HEK293 (cell line): ENCODE results near the gene PFKL.

Experiments
- OSR2 ChIP-seq: fragments of 450-650 bp; formaldehyde crosslinking; IDR thresholded peaks from 2 replicates; pipeline ENCODE4 v1.5.1; 2016; ENCODE audit warnings: missing biosample characterization, missing genetic modification characterization
- ZNF114 ChIP-seq: fragments of 450-650 bp; formaldehyde crosslinking; IDR thresholded peaks from 2 replicates; pipeline ENCODE4 v1.5.0; 2017; ENCODE audit warnings: missing biosample characterization, missing genetic modification characterization
- ZNF16 ChIP-seq: fragments of 450-650 bp; formaldehyde crosslinking; IDR thresholded peaks from 2 replicates; pipeline ENCODE4 v1.5.1; 2016; ENCODE audit warnings: low read depth, missing biosample characterization, missing genetic modification characterization
- ZNF335 ChIP-seq: fragments of 450-650 bp; formaldehyde crosslinking; conservative IDR thresholded peaks from 2 replicates; pipeline ENCODE4 v1.5.1; 2016; ENCODE audit warnings: missing biosample characterization, missing genetic modification characterization
- ZNF510 ChIP-seq: fragments of 450-650 bp; formaldehyde crosslinking; IDR thresholded peaks from 2 replicates; pipeline ENCODE4 v1.5.1; 2018; ENCODE audit warnings: mild to moderate bottlenecking, missing genetic modification characterization, missing biosample characterization; ENCODE audit not compliant: insufficient replicate concordance
- ZNF707 ChIP-seq: fragments of 450-650 bp; formaldehyde crosslinking; IDR thresholded peaks from 2 replicates; pipeline ENCODE4 v1.5.1; 2016; ENCODE audit warnings: missing biosample characterization, missing genetic modification characterization
- ZNF830 ChIP-seq: fragments of 450-650 bp; IDR thresholded peaks from 2 replicates; pipeline ENCODE4 v1.5.0; 2018; ENCODE audit warnings: missing biosample characterization, missing genetic modification characterization, low read depth, mild to moderate bottlenecking, moderate library complexity
- ZXDB ChIP-seq: fragments of 450-650 bp; formaldehyde crosslinking; IDR thresholded peaks from 2 replicates; pipeline ENCODE4 v1.5.1; 2016; ENCODE audit warnings: missing biosample characterization, missing genetic modification characterization
- TF ChIP-seq, protein P1 (sequence below): sonication (generic); formaldehyde crosslinking; IDR thresholded peaks from 2 replicates; pipeline ENCODE4 v1.8.1; 2022; ENCODE audit warnings: mild to moderate bottlenecking, moderate library complexity, missing genetic modification reagents
- TF ChIP-seq, protein P2 (sequence below): fragments of 450-650 bp; formaldehyde crosslinking; IDR thresholded peaks from 2 replicates; pipeline ENCODE4 v1.5.1; 2016; ENCODE audit warnings: missing biosample characterization, missing genetic modification characterization
- TF ChIP-seq, protein P3 (sequence below): fragments of 450-650 bp; formaldehyde crosslinking; IDR thresholded peaks from 2 replicates; pipeline ENCODE4 v1.5.1; 2016; ENCODE audit warnings: missing biosample characterization, missing genetic modification characterization
- TF ChIP-seq, protein P4 (sequence below): fragments of 450-650 bp; formaldehyde crosslinking; conservative IDR thresholded peaks from 2 replicates; pipeline ENCODE4 v1.5.1; 2016; ENCODE audit warnings: low read depth, missing biosample characterization, missing genetic modification characterization

DNA sequence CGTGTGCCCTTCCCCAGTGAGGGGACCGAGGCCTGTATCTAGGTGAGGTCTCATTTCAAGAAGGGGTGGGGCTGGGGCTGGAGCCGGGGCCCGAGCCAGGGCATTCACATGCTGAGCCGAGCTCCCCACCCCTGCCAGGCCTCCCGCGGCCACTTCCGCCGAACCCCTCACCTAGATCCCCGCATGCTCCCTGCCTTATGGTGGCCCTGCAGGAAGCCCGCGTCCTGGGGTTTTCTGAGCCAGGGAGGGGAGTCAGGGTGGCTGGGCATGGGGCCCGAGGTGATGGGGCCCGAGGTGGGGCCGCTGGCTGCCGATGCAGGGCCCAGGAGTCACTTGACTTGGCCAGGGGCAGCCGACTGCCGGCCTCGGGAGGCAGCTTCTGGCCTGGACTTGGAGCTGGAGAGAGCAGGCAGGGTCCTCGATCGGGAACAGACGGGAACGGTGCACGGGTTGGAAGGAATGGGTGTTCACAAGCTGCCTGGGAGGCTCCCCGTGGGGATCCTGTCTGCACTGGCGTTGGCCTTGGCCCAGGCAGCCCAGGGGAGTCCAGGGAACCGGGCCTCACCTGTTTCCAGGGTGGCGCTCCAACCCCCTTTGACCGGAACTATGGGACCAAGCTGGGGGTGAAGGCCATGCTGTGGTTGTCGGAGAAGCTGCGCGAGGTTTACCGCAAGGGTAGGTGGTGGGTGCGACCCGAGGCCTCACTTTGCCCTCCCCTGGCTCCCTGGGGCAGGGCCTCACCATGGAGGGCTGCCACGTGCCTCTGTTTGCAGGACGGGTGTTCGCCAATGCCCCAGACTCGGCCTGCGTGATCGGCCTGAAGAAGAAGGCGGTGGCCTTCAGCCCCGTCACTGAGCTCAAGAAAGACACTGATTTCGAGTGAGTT is 25.8 kb downstream of the PFKL start:
- TF ChIP-seq, protein P1, sequence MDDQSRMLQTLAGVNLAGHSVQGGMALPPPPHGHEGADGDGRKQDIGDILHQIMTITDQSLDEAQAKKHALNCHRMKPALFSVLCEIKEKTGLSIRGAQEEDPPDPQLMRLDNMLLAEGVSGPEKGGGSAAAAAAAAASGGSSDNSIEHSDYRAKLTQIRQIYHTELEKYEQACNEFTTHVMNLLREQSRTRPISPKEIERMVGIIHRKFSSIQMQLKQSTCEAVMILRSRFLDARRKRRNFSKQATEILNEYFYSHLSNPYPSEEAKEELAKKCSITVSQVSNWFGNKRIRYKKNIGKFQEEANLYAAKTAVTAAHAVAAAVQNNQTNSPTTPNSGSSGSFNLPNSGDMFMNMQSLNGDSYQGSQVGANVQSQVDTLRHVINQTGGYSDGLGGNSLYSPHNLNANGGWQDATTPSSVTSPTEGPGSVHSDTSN = no peak
- TF ChIP-seq ZNF335 (tag by site-specific recombination) (no peak), ZNF114 (no peak), ZNF830 (tag by site-specific recombination) (no peak), ZNF510 (tag by site-specific recombination) (no peak), OSR2 (tag by site-specific recombination) (no peak), ZNF16 (no peak), ZXDB (no peak), ZNF707 (tag by site-specific recombination) (no peak)
- TF ChIP-seq, protein P2, sequence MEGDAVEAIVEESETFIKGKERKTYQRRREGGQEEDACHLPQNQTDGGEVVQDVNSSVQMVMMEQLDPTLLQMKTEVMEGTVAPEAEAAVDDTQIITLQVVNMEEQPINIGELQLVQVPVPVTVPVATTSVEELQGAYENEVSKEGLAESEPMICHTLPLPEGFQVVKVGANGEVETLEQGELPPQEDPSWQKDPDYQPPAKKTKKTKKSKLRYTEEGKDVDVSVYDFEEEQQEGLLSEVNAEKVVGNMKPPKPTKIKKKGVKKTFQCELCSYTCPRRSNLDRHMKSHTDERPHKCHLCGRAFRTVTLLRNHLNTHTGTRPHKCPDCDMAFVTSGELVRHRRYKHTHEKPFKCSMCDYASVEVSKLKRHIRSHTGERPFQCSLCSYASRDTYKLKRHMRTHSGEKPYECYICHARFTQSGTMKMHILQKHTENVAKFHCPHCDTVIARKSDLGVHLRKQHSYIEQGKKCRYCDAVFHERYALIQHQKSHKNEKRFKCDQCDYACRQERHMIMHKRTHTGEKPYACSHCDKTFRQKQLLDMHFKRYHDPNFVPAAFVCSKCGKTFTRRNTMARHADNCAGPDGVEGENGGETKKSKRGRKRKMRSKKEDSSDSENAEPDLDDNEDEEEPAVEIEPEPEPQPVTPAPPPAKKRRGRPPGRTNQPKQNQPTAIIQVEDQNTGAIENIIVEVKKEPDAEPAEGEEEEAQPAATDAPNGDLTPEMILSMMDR (tag by site-specific recombination) = no peak
- TF ChIP-seq, protein P3, sequence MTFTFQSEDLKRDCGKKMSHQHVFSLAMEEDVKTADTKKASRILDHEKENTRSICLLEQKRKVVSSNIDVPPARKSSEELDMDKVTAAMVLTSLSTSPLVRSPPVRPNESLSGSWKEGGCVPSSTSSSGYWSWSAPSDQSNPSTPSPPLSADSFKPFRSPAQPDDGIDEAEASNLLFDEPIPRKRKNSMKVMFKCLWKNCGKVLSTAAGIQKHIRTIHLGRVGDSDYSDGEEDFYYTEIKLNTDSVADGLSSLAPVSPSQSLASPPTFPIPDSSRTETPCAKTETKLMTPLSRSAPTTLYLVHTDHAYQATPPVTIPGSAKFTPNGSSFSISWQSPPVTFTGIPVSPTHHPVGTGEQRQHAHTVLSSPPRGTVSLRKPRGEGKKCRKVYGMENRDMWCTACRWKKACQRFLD (tag by site-specific recombination) = no peak
- TF ChIP-seq, protein P4, sequence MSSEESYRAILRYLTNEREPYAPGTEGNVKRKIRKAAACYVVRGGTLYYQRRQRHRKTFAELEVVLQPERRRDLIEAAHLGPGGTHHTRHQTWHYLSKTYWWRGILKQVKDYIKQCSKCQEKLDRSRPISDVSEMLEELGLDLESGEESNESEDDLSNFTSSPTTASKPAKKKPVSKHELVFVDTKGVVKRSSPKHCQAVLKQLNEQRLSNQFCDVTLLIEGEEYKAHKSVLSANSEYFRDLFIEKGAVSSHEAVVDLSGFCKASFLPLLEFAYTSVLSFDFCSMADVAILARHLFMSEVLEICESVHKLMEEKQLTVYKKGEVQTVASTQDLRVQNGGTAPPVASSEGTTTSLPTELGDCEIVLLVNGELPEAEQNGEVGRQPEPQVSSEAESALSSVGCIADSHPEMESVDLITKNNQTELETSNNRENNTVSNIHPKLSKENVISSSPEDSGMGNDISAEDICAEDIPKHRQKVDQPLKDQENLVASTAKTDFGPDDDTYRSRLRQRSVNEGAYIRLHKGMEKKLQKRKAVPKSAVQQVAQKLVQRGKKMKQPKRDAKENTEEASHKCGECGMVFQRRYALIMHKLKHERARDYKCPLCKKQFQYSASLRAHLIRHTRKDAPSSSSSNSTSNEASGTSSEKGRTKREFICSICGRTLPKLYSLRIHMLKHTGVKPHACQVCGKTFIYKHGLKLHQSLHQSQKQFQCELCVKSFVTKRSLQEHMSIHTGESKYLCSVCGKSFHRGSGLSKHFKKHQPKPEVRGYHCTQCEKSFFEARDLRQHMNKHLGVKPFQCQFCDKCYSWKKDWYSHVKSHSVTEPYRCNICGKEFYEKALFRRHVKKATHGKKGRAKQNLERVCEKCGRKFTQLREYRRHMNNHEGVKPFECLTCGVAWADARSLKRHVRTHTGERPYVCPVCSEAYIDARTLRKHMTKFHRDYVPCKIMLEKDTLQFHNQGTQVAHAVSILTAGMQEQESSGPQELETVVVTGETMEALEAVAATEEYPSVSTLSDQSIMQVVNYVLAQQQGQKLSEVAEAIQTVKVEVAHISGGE = no peak
